Activated CD4-positive, alpha-beta T cell treated with anti-CD3 and anti-CD28 coated beads, Interleukin-2, Interleukin-4, amounts not matched to agents 100 ng/mL and 50 ng/mL, durations not matched to agents 16 hours and 8 hours (primary cell): ENCODE results near the gene SMAD2.

Experiments used
- DNase-seq: peaks from one replicate; pipeline ENCODE4 v3.0.0-alpha.2; 2020; ENCODE audit warnings: low spot score

The SMAD2 gene

DNA sequence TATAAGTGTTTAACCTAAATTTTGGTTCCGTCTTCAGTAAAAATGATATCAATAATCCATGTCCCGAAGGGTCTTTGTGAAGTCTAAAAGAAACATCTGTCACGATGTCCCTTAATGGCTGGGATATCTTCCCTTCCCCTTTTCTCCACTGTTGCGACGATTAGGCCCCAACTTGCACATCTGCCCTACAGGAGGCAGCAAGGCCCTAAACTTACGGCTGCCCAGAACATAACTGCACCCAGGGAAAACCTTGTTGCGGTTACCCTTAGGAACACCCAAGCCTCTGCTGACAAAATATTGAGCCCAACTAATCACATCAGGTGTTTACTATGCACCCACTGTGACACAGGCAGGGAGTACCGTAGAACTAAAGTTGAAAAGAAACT lies 1.3 kb upstream of the SMAD2 start:
- DNase-seq: no peak

DNA sequence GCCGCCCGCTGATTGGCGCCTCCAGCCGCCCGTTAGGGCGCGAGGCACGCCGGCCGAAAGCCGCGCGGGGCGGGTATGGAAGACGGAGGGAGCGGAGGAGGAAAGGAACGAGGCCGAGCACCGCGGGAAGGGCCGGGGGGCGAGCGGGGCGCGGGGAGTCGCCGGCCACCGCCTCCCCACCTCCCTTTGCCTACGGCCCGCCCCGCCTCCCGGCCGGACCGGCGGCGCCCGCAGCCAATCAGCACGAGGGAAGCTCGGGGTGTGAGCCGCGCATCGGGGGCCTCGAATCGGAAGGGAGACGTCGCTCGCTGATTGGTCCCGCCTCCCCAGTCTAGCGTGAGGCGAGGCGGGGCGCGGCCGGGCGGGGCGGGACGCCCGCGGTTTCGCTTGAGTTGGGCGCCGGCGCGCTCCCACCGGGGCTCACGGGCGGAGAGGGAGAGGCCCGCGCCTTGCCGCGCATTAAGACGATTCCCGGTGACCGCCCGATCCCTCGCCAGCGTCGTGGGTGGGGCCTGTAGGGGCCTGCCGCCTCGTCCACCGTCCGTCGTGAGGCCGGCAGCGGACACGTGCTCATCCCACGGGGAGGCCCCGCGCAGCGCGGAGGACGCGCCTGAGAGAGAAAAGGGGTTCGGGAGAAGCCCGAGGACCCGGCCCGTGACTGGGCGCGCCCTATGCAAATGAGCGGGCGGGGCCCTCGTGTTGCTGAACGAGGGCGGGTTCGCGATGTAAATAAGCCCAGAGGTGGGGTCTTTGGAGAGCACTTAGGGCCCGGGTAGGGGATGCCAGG lies 665 bp upstream of the SMAD2 start:
- DNase-seq: peak; percentile 94

DNA sequence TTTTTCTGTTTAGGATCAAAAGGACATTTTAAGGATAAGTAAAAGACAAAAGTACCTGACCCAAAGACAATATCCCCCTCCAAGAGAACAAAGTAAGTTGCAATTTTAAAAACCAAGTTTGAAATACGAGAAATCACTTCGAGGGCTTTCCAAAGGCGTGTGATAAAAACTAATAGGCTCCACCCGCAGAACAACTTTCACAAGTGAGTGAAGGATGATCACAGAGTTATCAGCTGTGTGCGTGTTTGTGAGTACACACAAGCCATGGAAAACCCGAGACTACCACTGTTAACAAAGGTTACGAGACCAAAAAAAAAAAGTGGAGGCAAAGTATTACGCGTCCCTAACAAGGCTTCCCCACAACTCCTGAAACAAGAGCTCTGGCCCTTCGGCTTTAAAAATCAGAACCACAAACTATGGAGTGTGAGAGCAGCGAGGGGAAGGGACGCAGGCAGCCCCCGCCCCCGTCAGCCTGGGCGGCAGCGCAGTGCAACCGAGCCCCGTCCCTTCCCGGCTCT lies 719 bp downstream of the SMAD2 start:
- no peak for DNase-seq

DNA sequence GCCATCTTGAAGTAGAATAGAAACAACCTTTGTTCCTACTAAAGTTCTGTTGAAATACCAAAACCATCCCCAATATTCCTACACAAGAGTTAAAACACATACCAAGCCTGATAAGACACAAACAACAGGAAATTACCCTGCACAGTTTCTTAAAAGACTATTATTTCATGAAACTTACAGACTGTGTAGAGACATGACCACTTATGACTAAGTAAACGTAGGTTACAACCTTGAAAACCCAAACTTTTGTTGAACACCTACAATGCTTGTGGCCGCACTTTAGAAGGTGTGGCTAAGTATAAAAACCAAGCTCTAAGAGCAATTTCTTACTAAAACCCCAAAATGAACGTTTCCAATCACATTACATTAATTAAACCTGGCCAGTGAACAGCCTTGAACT lies 2.0 kb downstream of the SMAD2 start:
- peak; percentile 52 for DNase-seq

DNA sequence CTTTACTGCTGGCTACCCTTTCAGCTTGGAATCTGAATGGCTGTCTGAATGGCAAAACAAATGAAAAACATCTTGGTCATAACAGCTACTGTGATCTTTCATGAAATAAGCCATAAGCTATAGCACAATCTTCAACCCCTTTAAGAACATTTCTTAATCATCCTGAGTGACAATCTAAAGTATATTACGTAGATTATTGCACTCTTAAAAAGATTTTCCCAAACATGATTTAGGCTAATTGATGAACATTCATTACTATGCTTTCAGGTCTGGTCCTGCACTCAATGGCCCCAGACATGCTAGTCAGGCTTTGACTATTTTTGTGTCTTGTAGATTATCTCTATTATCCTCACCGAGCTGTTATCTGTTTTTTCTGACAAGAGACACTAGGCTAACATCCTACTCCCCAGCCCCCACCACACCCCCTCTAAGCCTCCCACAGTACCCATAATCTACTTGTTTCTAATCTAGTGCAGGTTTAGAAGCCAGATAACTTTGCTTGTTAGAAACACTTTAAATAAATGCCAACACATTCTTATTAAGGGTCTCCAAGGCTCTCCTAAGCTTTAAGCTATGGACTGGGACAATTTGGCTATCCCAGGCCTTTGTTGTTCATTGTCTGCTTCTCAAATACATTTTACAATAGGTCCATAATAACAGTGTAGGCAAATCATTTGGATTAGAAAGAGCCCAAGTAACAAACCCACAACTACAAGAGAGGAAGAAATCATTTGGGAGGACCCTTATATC lies 4.2 kb downstream of the SMAD2 start:
- no peak for DNase-seq

DNA sequence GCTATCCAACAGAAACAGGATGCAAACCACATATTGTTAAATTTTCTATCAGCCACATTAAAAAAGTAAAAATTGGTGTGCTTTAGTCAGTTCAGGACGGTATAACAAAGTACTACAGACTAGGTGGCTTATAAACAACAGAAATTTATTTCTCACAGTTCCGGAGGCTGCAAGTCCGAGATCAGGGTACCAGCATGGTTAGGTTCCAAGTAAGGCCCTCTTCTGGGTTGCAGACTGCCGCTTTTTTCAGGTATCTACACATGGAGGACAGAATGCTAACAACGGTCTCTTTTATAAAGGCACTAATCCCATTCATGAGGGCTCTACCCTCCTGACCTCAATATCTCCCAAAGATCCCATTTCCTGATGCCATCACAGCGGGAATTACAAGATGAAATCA lies 10.5 kb downstream of the SMAD2 start:
- DNase-seq: no peak

DNA sequence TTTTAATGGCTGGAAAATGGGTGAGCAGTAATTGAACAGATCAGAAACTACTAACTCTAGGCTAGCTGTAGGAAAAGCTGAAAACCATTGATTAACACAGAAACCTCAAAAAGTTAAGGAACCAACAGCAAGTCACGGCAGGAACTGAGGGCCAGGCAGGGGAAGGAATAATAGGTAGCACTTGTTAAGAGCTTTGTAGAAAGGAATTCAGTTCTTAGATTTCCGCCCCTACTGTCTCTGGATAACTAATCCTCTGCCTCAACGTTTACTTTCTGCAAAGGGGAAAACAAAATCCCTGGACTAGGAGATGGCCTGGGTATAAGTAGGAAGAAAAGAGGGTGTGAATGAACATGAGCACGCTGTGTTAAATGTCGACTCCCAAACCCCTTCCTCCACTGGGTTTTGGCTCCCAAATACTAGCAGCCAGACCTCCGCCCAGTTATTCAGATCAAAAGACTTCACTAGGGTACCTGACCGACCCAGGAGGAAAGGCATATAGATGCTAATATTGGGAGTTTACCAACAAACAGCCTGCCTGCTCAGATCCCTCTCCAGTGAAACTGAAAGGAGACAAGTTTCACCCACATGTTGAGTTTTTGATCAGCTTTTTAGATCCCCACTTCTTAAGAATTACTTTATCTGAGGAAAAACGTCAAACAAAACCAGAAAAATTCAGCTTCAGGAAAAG lies 12.4 kb downstream of the SMAD2 start:
- DNase-seq: peak; percentile 63

DNA sequence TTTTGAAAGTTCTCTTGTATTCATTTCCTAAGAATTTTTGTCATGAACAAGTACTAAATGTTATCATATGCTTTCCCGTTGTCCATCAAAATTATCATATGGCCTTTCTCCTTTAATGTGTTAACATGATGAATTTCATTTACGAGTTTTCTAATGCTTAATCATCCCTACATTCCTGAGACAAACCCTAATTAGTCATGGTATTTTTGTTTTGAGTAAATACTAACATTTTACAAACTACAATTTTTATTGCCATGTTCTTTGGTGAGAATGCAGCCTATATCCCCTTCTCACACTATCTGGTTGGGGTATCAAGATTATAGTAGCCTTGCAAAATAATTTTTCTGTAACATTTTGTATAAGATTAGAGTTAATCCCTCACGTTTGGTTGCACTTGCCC lies 14.5 kb downstream of the SMAD2 start:
- DNase-seq: no peak

DNA sequence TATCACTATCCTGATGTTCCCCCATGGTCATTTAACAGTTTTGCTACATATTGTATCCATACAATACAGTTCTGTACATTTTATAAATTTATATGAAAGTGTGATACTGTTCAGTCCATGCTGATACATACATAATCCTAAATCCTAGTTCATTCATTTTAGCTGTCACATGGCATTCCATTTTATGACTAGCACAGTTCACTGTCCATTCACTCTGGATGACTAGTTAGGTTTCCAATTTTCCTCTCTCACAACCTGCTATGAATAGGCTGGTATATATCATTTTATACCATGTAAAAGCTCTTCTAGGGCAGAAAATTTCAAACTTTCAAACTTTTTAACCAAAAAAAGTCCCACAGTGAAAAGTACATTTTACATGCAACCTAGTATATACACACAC lies 15.2 kb downstream of the SMAD2 start:
- no peak for DNase-seq

DNA sequence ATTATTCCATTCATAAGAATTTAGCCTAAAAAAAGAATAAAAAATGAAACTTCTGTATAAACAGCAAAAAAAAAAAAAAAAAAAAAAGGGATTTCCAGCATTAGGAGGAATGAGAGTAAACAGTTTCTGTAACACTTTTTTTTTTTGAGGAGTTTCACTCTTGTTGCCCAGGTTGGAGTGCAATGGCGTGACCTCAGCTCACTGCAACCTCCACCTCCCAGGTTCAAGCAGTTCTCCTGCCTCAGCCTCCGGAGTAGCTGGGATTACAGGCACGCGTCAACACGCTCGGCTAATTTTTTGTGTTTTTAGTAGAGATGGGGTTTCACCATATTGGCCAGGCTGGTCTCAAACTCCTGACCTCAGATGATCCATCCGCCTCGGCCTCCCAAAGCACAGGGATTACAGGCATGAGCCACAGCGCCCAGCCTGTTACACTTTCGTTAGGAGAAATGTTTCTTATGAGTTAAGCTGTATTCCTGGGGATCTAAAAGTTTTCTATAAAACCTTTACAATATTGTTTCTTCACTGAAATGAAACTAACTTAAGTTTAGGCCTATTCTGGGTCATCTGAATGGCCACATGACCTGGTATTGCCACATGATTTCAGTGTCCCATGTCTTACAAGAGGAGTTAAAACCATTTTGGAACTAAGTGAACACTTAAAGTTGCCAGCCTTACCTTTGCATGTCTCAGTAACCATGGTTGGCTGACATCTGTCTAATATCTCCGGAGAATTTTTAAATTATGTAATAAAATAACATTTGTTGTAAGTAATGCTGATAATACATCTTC lies 17.5 kb downstream of the SMAD2 start:
- DNase-seq: no peak

DNA sequence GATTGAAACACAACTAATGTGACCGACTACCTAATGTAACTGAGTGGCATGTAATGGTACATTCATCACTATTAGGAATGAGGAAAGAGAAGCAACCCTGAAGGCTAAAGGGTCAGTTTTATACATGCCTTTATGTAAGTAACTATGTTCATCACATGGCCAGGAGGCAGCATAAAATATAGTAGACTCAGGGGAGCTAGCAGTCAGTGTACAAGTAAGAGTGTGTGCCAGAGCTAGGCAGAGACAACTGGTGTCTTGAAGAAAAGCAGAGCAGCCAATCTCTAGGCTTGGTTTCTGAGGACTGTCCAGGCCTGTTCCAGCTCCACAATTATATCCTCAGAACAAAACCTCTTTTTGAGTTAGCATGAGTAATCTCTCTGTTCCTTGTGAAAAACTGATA lies 18.1 kb downstream of the SMAD2 start:
- peak; percentile 51 for DNase-seq

DNA sequence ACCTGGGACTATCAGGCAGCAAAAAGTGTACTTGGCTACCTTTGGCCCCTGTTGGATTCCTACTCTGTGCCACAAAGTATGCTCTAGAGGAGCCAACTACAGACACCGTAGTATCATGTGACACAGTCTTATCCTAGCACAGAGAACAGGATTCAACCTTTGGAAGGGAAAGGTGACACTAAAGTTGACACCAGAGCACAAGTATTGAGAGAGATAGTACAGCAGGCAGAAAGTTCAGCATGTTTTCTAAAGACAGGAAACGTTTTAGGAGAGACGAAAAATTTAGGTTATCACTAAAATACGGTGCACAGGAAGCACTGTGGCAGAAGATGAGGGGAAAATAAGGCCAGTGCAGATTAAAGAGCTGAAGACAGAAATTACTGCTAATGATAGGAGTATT lies 18.6 kb downstream of the SMAD2 start:
- DNase-seq: no peak

DNA sequence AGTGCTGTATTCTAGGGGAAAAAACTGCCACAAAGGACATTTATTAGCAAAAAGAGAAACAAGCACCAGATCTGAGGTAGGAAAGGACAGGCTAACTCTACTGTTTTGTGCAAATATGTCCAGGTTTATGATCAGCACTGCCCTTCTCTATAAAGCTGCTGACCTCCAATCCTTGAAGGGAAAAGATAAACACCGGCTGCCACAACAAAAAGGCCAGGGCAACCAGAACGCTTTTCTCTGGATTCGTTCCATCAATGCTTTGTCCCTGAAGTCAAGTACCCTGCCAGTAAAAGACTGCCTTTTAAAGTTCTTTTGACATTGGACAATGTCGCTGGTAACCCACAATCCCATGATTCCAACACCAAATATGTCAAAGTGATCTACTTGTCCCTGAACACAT lies 21.0 kb downstream of the SMAD2 start:
- DNase-seq: no peak

DNA sequence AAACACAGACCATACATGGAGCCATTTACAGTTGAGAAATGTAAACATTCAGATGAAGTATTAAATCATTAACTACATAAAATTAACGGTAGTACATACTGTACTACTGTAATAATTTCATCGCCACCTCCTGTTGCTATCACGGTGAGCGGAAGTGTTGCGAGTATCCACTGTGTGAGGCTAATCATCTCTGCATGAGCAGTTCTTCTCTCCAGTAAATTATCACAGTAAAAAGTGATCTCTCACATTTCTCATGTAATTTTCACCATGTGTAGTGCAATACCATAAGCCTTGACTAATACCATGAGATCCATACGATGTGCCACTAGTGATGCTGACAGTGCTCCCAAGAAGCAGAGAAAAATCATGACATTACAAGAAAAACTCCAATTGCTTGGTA lies 21.9 kb downstream of the SMAD2 start:
- no peak for DNase-seq

DNA sequence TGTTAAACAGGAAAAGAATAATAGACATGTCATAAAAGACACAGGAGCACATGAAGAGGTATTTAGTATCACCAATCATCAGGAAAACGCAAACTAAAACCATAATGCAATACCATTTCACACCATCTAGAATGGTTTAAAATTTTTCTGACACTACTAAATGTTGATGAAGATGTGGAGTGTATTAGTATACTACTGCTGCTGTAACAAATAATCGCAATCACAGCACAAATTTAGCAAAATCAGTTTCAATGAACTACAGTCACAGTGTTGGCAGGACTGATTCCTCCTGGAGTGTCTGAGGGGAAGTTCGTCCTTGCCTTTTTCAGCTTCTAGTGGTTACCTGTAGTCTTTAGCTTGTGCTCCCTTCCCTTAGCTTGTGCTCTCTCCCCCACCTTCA lies 24.1 kb downstream of the SMAD2 start:
- no peak for DNase-seq

DNA sequence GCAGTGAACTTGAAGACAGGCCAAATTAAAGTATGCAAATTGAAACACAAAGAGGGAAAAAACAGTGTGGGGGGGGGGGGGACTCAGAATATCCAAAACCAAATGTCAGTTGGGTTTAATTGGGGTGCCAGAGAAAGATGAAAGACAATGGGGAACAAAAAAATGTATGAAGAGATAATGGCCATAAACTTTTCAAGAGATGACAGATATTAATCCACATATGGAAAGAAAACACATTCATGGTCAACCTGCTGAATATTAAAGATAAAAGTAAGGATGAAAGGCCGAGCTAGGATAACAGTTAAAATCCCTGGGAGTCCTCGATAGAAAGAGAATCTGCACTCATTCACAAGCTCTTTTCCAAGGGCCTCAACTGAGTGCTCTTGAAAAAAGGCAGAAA lies 26.6 kb downstream of the SMAD2 start:
- no peak for DNase-seq

DNA sequence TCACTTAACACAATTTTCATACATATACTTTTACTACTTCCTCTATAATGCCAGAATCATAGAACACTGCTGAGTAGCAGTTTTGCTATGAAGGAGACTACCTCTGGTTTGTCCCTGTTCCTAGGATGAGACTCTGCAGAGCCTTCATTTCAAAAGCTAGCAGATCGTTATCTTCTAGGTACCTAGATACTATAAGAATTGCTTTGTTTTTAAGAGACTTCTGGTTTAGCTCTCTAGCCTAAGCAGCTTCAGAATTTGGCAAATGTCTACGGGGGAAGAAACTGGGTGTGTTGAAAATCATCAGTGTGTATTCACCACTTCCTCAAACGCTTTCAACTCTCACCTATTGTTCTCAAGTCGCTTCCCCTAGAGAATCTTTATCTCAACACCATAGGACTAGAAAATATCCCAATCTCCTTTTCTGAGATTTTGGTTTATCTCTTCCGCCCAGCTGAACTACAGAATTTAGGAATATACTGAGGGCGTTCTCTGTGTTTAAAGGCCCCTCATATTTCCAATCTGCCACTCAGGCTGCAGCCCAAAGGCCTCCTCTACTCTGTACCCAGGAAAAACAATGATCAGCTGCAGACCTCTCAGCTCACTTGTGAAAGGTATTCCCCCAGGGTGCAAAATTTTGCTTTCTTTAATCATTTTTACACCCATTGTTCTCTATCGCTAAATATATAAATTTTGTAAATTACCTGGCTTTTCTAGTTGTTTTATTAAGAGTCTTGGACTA lies 28.7 kb downstream of the SMAD2 start:
- DNase-seq: peak; percentile 56

DNA sequence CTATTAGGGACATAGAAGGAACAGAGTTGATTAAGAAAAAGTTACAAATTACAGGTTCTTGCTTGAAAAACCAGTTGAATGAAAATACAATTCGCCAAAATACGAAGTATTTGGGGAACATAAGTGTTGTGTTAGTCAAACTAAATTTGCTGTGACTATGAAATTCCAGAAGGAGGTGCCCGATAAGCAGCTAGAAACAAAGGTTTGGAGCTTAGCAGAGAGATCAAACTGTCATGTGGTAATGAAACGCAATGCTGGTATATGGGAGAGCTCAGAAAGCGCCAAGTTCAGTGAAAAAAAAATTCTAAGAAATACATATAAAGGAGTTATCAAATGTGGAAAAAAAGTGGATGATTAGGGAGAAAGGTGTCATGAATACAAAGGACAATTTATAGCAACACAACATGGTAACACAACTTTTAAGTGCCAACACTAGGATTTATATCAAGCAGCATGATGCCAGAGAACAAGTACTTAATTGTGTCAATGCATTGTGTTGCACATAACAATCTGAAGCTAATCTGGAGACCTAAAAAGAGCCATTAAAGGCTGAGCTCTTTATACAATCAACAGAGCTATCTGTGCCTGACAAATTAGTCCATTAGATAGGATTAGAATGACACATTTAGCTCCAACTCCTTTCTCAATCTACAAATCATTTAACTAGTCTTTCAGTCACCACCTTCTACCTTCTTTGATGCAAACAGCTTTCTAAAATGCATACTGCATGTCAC lies 31.2 kb downstream of the SMAD2 start:
- no peak for DNase-seq

DNA sequence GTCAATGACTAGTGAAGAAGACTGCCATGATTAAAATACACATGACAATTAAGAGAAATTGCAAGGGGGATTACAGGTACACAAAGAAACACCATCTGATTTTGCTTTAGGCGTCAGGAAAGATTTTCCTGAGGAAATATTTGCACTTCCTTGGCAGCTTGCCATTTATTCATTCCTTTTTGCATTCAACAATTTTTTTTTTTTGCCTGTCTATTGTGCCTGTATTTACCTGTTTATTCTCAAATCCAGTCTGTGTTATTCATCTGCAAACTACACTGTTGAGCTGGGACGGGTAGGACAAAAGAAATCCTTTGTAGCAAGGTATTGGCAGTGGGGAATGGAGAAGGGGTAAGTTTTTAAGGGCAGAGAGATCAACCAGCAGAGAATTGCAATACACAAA lies 31.8 kb downstream of the SMAD2 start:
- DNase-seq: no peak

DNA sequence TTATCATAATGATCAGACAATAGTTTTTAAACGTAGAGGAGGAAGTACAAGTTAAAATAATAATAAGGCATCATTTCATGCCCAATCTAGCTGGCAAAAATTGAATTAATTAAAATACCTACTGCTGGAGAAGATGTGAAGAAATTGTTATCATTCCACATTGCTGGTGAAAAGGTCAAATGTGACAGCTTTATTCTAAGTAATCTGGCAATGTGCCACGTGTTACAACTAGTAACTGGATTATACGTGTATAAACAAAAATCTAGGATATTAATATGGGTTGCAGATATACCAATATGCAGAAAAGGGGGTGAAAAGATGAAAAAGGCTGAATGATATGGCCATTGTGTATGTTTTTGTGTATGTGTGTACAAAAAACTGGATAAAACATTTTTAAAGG lies 32.4 kb downstream of the SMAD2 start:
- no peak for DNase-seq
